AG09309 (cell line): ENCODE measurements around the gene ORC3.

Source experiments
- DNase-seq: peaks from one replicate; pipeline ENCODE4 v3.0.0-alpha.2; 2010; ENCODE audit warnings: low read depth
- H3K4me3 ChIP-seq: 2 replicates; pipeline ENCODE4 v1.5.1; 2011; ENCODE audit warnings: mild to moderate bottlenecking, low read depth, low read length, moderate library complexity; ENCODE audit not compliant: control insufficient read depth
- CTCF ChIP-seq: IDR thresholded peaks from 2 replicates; pipeline ENCODE4 v1.5.1; 2011; ENCODE audit warnings: mild to moderate bottlenecking, low read depth, low read length, inconsistent platforms; ENCODE audit not compliant: insufficient read depth, control insufficient read depth; ENCODE audit errors: missing control alignments

The ORC3 gene

GRCh38 chr6:87654875-87655454, 65.0 kb downstream of the ORC3 start:
- TF ChIP-seq CTCF = no peak
- no peak overlapping the region for H3K4me3 ChIP-seq
- DNase-seq = no peak

GRCh38 chr6:87655824-87656223, 65.9 kb downstream of the ORC3 start:
- DNase-seq = no peak
- no peak for TF ChIP-seq CTCF
- H3K4me3 ChIP-seq = no peak overlapping the region

- no peak overlapping the region for H3K4me3 ChIP-seq
- TF ChIP-seq CTCF = no peak
- DNase-seq = no peak
Measured at GRCh38 chr6:87656857-87657256, 66.9 kb downstream of the ORC3 start.

GRCh38 chr6:87658516-87658915, 68.6 kb downstream of the ORC3 start:
- no peak for TF ChIP-seq CTCF
- no peak for DNase-seq

GRCh38 chr6:87660226-87660911, 70.4 kb downstream of the ORC3 start:
- no peak for TF ChIP-seq CTCF
- DNase-seq = peak; percentile 32
- no peak overlapping the region for H3K4me3 ChIP-seq

More at GRCh38 chr6:87658516-87658915, 68.6 kb downstream of the ORC3 start:
- H3K4me3 ChIP-seq = no peak overlapping the region

GRCh38 chr6:87661016-87661415, 71.1 kb downstream of the ORC3 start:
- DNase-seq = peak; percentile 29
- no peak for TF ChIP-seq CTCF
- H3K4me3 ChIP-seq = no peak overlapping the region
